Transverse colon (tissue), 4 donors: Measurements from ENCODE around the gene B4GAT1. TPM values are rescaled to one million over a fixed set of nuclear protein-coding genes. Genes with fewer than 3 reads are reported as not detected.

Source experiments
- DNase-seq: peaks from one replicate; pipeline ENCODE4 v3.0.0-alpha.2; 2019
- H3K27ac ChIP-seq, 4 donors: fragments of 200-600 bp; sonication (generic); 2 replicates each; pipeline ENCODE4 v1.5.1; 2016 to 2018; ENCODE audit warnings: inconsistent platforms in 4 of 4
- H3K27me3 ChIP-seq: fragments of 200-600 bp; sonication (generic); 2 replicates; pipeline ENCODE4 v1.5.1; 2017; ENCODE audit warnings: inconsistent platforms
- H3K36me3 ChIP-seq, 4 donors: fragments of 200-600 bp; sonication (generic); 2 replicates each; pipeline ENCODE4 v1.5.1; 2017 to 2019; ENCODE audit warnings: inconsistent platforms in 4 of 4
- H3K4me1 ChIP-seq, 4 donors: fragments of 200-600 bp; sonication (generic); 2 replicates each; pipeline ENCODE4 v1.5.1; 2017 to 2020; ENCODE audit warnings: inconsistent platforms in 4 of 4
- H3K4me3 ChIP-seq, 4 donors: fragments of 200-600 bp; sonication (generic); 1 replicate in 1 of 4; 2 replicates in 3 of 4; pipeline versions ENCODE4 v1.5.1 to v1.6.1; 2017 to 2019; ENCODE audit warnings: inconsistent platforms in 4 of 4
- H3K9me3 ChIP-seq, 2 donors: fragments of 200-600 bp; sonication (generic); 2 replicates each; pipeline ENCODE4 v1.5.1; 2017 to 2019; ENCODE audit warnings: inconsistent platforms in 2 of 2
- EP300 ChIP-seq: sonication (generic); formaldehyde crosslinking; IDR thresholded peaks from one replicate; pipeline ENCODE4 v1.6.1; 2017; ENCODE audit warnings: antibody characterized with exemption, low read depth
- POLR2A ChIP-seq: fragments of 450-650 bp; IDR thresholded peaks from one replicate; pipeline ENCODE4 v1.6.1; 2016; ENCODE audit warnings: antibody characterized with exemption, mild to moderate bottlenecking, moderate library complexity
- POLR2AphosphoS5 ChIP-seq, 3 donors: sonication (generic); formaldehyde crosslinking; IDR thresholded peaks; one replicate each; pipeline ENCODE4 v1.6.1; 2016; ENCODE audit warnings: antibody characterized with exemption in 3 of 3
- WGBS, 2 donors: methylation state at CpG; one replicate each; pipeline ENCODE4 v1.1.5; 2018; ENCODE audit warnings: low coverage in 1 of 2; 5-methylcytosine and 5-hydroxymethylcytosine counted together
- in situ Hi-C, 4 donors: fragments of 200-750 bp; cut with MboI; loops; one replicate each; pipeline versions ENCODE4 v1.15.0 to v1.15.1; 2017; ENCODE audit warnings: low sequenced_read_pairs in 3 of 4, low pct_ligation_motif_present in 1 of 4, low pct_unique_long_range_greater_than_20kb in 1 of 4
- intact Hi-C: fragments of 100-400 bp; cut with DNase I; formaldehyde crosslinking; loops from one replicate; pipeline ENCODE4 v1.15.1; 2023; ENCODE audit warnings: low total_unique reads
- total RNA-seq, 4 donors: library from RNA; depleted of rRNA; stranded (reverse); fragments of >200 nt; gene quantifications; one replicate each; pipeline ENCODE4 v1.1.0, GENCODE V29; 2016
- TF ChIP-seq, protein P1 (sequence below), 5 experiments: fragments of 200-600 bp in 3 of 5; fragments of 450-650 bp in 2 of 5; sonication (generic) in 3 of 5; IDR thresholded peaks; 1 replicate in 2 of 5; 2 replicates in 3 of 5; pipeline ENCODE4 v1.5.1; 2016 to 2017; ENCODE audit warnings: antibody characterized with exemption in 5 of 5, inconsistent platforms in 3 of 5, mild to moderate bottlenecking in 2 of 5, moderate library complexity in 1 of 5

Gene B4GAT1
- total RNA-seq, 4 donors from 2014 or later = 21.8 to 31.8 (median 23.6) TPM

DNA sequence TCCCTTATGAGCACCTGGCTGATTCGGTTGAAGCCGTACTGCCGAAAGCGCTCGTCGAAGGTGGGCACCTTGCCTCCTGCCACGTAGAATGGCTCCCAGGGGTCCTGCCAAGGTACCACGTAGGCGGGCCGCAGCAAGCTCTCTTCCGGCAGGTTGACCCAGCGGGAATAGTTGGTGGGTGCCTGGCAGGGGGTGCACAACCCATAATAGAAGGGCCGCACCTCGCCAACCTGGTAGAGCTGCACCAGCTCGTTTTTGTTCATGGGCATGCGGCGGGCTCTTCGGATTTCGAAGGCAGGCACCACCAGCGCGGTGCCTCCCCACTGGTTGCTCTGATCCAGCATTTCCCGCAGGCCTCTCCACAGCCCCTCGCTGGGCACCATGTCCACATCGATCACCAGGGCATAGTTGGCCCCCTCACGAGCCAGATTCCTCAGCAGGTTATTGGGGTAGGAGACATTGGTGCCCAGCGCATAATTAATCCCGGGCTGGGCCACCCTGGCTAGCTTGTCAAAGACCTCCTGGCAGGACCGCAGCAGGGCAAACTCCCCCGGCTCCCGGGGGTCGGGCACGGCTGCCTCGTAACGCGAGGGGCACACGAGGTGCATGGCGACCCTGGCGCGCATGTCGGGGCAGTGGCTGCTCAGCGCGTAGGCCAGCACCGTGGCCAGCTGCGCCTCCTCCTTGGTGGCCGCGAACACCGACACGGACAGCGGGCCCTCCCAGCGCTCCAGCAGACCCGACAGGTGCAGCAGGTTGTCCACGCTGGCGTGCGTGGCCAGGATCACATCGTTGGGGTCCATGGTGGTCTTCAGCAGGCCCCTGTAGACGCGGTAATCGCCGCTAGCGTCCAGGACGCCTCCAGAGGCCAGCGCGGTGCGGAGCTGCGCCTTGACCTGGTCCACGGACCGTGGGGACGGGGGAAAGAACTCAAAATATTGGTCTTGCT, 679 bp downstream of the B4GAT1 start:
- Histone ChIP-seq H3K27ac (peak overlapping the region; percentile 87 to 98 (median 92)), H3K27me3 (no peaks in the 10 kb centered on the region), H3K4me1 (peaks cover 23 to 69% (median 43%) of the 10 kb centered on the region in 4 donors), H3K9me3 (no peaks in the 10 kb centered on the region), H3K4me3 (peak overlapping the region; percentile 44 to 89 (median 86)), H3K36me3 (peaks cover 0 to under 1% (median 0%) of the 10 kb centered on the region in 4 donors)
- intact Hi-C loops (no loop called here), in situ Hi-C loops (no loop called here)
- TF ChIP-seq EP300 (no peak), POLR2A (no peak), POLR2AphosphoS5 (IDR thresholded peaks at IDR 0.05) (no peak)
- TF ChIP-seq, protein P1, sequence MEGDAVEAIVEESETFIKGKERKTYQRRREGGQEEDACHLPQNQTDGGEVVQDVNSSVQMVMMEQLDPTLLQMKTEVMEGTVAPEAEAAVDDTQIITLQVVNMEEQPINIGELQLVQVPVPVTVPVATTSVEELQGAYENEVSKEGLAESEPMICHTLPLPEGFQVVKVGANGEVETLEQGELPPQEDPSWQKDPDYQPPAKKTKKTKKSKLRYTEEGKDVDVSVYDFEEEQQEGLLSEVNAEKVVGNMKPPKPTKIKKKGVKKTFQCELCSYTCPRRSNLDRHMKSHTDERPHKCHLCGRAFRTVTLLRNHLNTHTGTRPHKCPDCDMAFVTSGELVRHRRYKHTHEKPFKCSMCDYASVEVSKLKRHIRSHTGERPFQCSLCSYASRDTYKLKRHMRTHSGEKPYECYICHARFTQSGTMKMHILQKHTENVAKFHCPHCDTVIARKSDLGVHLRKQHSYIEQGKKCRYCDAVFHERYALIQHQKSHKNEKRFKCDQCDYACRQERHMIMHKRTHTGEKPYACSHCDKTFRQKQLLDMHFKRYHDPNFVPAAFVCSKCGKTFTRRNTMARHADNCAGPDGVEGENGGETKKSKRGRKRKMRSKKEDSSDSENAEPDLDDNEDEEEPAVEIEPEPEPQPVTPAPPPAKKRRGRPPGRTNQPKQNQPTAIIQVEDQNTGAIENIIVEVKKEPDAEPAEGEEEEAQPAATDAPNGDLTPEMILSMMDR (IDR thresholded peaks at IDR 0.05) = no peak
- WGBS, 2 donors = 33 to 70% methylated on average over 2 to 68 of the region's 68 CpGs
- no peak for DNase-seq

GRCh38 chr11:66345316-66345649, 2.1 kb downstream of the B4GAT1 start:
- intact Hi-C loops (no loop called here), in situ Hi-C loops (no loop called here)
- no peaks in the 10 kb centered on the region for H3K27me3 ChIP-seq
- peaks cover 0 to 11% (median 5%) of the 10 kb centered on the region in 4 donors for H3K36me3 ChIP-seq
- TF ChIP-seq, protein P1 (IDR thresholded peaks at IDR 0.05) = no peak
- TF ChIP-seq POLR2A = no peak
- no peak for TF ChIP-seq POLR2AphosphoS5 (IDR thresholded peaks at IDR 0.05)
- TF ChIP-seq EP300 = no peak
- no peak for DNase-seq
- H3K4me1 ChIP-seq = peaks cover 23 to 58% (median 43%) of the 10 kb centered on the region in 4 donors
- peak overlapping the region; percentile 87 to 98 (median 92) for H3K27ac ChIP-seq
- peak overlapping the region in 3 of 4 donors; percentile 61 to 85 (median 73) for H3K4me3 ChIP-seq
- WGBS, 2 donors = 9% methylated on average over 7 of the region's 7 CpGs; no CpG with 5 or more reads in 1 of the 2 donors
- H3K9me3 ChIP-seq = no peaks in the 10 kb centered on the region

GRCh38 chr11:66344550-66345315, 2.7 kb downstream of the B4GAT1 start, which contains the start of gene BRMS1:
Gene BRMS1, minus strand, starts transcription at chr11:66345104. Its CDS starts 2,870 bp downstream, at chr11:66342234.
- H3K4me3 ChIP-seq = peak within 1 kb of the TSS; percentile 61 to 85 (median 72)
- peaks cover 0 to 11% (median 5%) of the 10 kb centered on the region in 4 donors for H3K36me3 ChIP-seq
- peaks cover 23 to 52% (median 43%) of the 10 kb centered on the region in 4 donors for H3K4me1 ChIP-seq
- in situ Hi-C loops (no loop called here), intact Hi-C loops (no loop called here)
- DNase-seq = peak; percentile 99
- peak within 1 kb of the TSS; percentile 87 to 98 (median 92) for H3K27ac ChIP-seq
- H3K9me3 ChIP-seq = no peaks in the 10 kb centered on the region
- WGBS, 2 donors = 0% methylated on average over 2 to 55 of the region's 59 CpGs
- no peaks in the 10 kb centered on the region for H3K27me3 ChIP-seq
- TF ChIP-seq, protein P1 (IDR thresholded peaks at IDR 0.05) = peak in 3 of 5 experiments; percentile 18 to 67 (median 61)
- TF ChIP-seq POLR2AphosphoS5 (IDR thresholded peaks at IDR 0.05) (peak; percentile 94 to 97 (median 95)), POLR2A (peak; percentile 94), EP300 (peak; percentile 33)

DNA sequence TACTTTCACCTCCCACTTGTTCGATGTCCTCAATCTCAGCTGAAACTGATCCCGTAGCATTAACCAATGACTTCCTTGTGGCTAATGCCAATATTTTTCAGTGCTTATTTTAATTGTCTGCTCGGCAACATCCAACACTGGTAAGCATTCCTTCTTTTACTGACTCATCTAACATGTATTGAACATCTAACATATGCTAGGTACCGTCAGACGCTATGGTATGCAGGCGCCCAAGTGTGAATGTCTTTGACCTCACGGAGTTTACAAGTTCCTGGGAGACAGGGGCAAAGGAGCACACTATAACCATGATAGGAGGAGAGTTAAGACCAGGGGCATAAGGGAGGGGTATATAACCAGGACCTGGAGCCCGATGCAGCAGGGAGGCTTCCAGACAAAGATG, 4.3 kb downstream of the B4GAT1 start:
- H3K27ac ChIP-seq = no peak overlapping the region
- peaks cover 23 to 37% (median 35%) of the 10 kb centered on the region in 4 donors for H3K4me1 ChIP-seq
- no peak for DNase-seq
- H3K36me3 ChIP-seq = peaks cover 0 to 11% (median 5%) of the 10 kb centered on the region in 4 donors
- no peaks in the 10 kb centered on the region for H3K9me3 ChIP-seq
- H3K4me3 ChIP-seq = no peak overlapping the region
- in situ Hi-C loops (no loop called here), intact Hi-C loops (no loop called here)
- TF ChIP-seq POLR2A = no peak
- TF ChIP-seq, protein P1 (IDR thresholded peaks at IDR 0.05) = no peak
- no peak for TF ChIP-seq POLR2AphosphoS5 (IDR thresholded peaks at IDR 0.05)
- no peak for TF ChIP-seq EP300
- WGBS, 2 donors = 92 to 95% methylated on average over 8 of the region's 8 CpGs
- H3K27me3 ChIP-seq = no peaks in the 10 kb centered on the region
